HG02840 (cell line): ENCODE results near the gene FTH1.

Experiments
- ATAC-seq: cut with Tn5 transposase; IDR thresholded peaks from one replicate; pipeline ENCODE4 v1.9.1; 2021; ENCODE audit warnings: mild to moderate bottlenecking, moderate library complexity, moderate number of reproducible peaks; ENCODE audit not compliant: unreplicated experiment, low FRiP score

The FTH1 gene

DNA sequence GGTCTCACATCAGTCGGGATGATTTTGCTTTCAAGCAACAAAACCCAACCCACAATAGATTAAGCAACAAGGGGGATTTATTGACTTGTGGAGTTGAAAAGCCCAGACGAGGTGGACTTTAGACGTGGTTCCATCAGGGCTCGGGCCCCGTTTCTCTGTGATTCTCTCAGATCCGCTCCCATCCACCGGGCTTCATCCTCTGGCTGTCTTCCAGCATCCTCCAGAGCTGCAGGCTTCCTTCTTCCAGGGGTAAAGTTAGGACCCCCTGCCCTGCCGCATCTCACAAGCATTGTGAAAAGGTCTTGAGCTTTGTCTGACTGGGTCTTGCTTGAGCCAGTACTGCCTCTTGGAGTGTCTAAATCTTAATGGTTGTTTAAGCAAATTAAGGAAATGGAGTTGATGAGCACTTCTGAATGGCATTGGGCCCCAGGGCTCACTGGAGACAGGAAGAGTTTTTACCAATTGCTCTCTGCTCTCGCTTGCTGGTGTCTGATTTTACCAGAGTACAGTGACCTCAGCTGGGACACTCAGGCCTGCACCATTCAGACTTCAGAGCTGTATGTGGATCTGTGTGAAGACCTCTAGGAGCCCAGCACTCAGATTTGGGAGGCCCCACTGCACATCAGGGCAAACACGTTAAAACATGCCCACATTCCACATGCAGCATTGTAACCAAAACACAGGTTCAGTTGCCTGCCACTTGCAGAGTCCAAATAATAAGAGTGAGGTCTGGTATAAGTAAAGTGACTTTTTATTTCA, 13.5 kb upstream of the FTH1 start:
- no peak for ATAC-seq

DNA sequence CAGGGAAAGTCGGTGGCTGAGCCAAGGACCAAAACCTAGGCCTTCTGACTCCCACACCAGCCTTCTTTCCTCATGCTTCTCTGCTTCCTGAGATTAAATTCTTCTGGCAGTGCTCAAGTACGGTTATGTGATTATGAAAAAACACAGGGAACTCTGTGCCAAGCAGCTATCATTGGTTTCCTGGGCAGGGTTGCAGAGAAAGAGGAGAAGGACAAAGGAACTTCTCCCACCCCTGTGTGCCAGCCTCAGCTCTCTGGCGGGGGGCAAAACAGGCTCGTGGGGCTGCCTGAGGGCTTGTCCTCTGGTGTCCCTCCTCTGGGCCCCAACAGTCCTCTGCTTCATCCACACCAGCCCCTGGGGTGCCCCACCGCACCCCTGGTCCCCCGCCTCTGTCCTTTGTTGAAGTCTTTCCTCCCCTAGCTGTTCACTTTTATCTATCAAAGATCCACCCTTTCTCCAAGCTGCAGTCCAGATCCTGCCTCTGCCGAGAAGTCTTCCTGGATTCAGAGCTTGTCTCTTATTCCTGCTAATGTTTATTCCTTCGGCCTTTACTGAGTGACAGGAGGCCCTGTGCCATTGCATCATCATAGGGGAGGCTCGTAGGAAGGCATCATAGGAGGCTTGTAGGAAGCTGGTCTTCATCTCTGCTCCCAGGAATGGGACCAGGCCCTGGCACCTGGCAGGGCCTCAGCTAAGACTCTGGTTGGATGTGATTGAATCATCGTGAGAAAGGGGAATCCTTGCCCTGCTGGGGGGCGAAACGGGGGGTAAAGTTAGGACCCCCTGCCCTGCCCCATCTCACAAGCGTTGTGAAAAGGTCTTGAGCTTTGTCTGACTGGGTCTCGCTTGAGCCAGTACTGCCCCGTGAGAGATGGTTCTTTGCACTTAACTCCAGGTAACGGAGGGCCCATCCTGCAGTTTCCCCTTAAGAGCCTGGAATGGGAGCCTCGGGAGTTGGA, 11.5 kb upstream of the FTH1 start:
- ATAC-seq, result no peak

DNA sequence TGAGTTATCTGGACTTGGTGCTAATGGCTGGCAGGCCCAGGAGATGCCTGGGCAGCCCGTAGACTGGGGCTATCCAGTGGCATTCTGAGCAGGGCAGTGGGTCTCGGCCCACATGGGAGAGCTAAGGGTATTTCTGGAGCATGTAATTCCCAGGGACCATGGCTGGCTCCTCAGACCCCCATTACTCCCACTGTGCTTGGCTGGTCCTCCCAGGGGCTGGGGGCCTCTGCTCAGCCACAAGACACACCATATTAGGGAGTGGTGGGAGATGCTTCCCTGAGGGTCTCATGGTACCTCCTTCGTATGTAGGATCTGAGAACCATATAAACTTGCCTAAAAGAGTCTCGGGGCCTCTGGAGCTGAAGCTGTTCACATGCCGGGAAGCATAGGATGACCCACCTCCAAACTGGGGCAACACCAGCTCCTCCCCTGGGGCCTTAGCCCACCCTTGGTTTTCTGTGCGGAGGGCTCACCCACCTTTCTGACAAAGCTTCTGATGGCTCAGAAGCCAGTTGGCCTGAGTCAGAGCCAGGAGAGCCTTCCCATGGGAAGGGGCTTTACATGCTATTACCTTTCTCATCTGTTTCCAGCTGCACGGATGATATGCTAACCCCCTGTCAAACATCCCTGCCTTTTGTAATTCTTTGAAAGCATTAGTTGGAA, 9.5 kb upstream of the FTH1 start:
- ATAC-seq, result no peak

DNA sequence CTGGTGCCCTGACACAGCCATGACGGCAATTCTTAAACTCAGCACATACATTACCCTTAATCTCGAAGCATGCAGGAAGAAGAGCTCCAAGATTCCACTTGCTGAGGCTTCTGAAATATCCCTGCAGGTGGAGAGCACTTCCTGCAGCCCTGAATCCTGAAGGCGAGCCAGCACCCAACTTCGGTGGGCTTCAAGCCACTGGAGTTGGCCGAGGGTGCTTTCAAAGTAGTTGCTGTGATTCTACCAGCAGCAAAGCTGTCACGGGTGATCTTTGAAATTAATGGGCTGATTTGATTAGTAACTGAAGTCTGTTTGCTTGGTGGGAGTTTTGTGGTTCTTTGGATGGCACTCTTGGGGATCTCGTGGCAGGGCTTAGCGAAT, 9.0 kb upstream of the FTH1 start:
- no peak for ATAC-seq

DNA sequence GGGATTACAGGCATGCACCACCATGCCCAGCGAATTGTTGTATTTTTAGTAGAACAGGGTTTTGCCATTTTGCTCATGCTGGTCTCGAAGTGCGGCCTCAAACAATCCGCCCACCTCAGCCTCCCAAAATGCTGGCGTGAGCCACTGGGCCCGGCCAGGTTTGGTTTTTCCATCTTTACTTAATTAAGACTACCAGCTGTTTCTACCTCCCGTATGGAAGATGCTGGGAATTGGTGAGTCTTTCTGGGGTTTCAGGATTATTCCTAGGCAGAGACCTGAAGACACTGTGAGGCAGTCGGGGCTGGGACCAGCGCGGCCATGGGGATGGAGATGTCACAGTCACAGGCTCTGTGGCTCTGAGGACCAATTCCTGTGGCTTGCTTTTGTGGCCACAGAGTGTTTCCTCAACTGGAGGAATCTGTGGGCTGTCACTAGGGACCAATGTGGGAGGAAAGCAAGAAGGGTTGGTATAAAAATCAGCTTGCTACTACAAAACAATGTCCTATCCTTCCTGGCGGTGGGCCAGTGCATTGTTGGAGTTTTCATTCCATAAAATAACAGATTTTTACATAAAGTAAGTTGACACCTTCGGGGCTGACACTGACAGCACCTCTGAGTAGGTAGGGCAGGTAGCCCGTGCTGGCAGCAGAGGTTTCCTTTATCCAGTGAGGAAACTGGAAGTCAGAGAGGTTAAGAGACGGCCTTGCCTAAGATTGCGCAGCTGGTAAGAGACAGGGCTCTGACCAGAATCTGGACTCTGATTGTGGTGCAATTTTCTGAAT, 8.4 kb upstream of the FTH1 start:
- no peak for ATAC-seq

DNA sequence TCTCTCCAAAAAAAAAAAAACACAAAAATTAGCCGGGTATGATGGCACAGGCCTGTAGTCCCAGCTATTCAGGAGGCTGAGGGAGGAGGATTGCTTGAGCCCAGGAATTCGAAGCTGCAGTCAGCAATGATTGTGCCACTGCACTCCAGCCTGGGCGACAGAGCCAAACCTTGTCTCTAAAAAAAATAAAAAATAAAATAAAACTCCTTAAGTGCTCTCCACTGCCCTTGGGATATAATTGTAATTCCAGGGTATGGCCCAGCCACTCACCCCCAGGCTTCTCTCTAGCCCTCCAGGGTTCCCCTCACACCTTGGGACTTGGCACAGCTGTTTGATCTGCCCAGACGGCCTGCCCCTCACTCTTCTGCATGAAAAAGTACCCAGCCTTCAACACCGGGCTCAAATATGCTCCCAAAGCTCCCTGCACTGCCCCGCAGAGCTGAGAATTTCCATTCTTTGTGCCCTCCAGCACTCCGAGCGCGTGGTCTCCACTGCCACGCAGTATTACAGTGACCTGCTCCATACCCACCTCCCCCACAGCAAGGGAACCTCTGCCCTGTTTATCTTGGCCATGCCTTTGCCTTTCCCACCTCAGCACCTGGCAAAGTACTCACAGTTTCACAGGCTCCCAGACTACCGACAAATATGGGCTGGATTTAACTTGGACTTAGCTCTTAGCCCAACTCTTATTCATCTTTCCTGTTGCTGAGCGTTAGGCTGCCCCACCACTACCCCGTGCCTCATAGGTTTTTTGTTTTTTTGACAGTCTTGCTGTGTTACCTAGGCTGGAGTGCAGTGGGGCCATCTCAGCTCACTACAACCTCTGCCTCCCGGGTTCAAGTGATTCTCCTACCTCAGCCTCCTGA, 7.6 kb upstream of the FTH1 start:
- ATAC-seq, result no peak

DNA sequence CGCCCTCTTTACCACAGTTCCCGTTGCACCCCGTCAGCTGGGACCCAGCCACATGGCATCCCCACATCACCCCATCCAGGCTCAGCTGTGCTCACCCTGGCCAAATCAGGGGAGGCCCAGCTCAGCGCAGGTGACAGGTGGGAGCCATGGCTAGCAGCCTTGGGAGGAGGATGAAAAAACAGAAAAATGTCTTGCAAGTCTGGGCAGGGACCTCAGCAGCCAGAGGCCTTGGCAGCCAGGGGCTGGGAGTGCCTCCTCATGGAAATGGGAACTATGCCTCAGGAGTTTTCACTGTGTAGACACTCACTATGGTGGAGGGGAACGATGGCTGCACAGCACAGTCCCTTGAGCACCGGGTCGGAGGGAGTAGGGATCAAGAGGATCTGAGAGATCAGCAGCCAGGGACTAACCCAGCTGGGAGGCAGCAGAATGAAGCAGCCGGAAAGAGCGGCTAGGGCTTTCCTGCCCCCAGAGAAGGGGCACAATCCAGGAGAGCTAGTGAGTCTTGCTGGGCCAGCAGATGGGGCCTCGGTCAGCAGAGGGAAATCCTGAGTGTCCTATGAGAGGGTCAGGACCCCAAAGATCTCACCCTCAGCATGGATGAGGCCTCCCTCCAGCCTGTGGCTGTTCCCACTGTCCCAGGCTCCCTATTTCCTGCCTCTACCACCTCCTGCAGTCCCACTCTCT, 6.2 kb upstream of the FTH1 start:
- ATAC-seq, result no peak

DNA sequence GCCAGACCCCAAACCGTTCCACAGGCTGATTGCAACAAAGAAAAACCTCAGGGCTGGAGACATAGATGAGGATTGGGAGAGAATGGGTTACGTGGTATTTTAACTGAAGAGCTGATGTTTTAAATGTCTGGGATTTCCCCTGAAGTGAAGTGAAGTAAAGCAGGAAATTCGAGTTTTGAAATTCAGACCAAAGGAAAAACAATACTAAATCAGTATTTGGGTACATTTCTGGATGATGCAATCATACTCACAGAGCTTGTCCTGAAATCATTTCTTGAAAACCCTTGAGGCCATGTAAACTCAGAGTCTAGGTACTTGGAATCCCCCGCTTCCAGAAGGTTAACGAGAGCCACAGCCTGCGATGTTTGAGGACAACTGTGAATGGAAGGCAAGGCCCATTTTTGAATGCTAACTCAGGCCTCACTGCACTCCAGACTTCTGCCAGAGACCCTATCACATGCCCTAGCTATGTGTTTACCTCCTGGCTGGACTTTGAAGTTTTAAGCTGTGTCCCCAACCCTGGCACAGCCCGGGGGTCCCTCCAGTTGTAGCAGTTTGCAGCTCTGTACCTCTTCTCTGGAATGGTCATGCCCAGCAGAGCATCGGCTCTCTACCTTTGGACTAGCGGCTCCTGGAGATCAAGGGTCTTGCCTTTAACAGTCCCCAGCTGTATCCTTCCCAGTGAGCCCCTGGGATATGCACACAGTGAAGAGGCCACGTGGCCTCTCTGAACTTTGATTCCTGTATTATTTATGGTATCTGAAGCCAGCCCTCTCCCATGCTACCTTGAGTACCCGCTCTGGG, 5.4 kb upstream of the FTH1 start:
- ATAC-seq, result no peak

DNA sequence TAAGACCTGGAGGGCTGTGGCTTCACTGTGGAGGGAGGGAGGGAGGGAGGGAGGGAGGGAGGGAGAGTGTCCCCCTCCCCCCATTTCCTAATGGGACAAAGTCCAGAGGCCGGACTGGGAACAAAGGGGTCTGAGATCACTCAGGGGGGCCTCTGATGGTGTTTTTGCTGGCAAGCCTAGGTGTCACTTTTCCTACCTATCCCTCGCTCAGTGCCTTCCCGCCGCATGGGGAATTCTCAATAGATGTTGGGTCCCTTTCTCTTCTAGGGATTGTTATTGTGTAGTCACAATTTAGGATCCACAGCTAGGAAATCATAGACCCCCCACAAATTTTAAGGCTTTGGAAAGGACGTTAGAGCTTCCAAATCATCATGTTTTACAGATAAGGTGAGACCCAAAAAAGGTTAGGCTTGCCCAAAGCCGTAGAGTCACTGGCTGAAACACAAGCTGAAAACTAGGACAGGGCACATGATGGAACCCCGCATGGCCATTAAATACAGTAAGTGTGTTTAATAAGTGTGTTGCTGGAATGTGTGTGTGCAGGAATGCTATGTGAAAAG, 4.8 kb upstream of the FTH1 start:
- ATAC-seq, result no peak

DNA sequence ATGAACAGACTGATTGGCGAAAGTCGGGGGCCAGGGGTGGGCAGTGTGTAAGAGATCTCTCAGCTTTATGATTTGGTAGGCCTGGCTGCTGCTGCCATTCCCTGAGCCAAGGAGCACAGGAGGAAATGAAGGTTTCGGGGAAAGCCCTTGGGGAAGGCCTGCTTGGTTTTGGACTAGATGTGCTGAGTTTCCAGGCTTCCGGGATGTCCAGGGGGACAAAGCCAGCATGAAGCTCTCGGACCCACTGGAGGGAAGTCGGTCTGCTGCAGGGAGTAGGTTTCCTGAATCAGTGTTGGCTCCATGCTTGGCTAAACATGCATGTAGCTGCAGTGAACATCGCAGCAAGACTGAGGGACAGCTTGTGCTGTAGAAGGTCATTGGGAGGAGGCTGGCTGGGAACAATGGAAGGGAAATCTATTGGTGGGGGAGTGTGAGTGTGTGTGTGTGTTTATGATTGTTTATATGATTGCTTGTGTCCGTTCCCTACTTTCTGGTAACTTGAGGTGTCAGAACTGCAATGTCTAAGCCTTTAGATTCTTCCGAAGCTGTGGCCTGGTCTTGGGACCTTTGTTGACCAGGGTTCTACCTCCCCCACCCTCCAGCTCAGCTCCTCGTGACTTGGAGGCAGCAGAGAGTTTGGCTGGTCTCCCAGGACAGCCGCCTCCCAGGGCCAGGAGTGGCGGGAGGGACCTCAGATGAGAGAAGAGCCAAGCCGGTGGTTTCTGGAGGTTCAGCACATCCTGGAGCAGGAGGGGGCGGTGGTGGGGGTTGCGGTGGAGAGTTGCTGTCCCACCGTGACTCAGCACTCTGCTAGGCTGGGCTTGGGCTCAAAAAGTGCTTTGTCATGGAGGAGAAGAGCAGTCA, 4.0 kb upstream of the FTH1 start:
- no peak for ATAC-seq

DNA sequence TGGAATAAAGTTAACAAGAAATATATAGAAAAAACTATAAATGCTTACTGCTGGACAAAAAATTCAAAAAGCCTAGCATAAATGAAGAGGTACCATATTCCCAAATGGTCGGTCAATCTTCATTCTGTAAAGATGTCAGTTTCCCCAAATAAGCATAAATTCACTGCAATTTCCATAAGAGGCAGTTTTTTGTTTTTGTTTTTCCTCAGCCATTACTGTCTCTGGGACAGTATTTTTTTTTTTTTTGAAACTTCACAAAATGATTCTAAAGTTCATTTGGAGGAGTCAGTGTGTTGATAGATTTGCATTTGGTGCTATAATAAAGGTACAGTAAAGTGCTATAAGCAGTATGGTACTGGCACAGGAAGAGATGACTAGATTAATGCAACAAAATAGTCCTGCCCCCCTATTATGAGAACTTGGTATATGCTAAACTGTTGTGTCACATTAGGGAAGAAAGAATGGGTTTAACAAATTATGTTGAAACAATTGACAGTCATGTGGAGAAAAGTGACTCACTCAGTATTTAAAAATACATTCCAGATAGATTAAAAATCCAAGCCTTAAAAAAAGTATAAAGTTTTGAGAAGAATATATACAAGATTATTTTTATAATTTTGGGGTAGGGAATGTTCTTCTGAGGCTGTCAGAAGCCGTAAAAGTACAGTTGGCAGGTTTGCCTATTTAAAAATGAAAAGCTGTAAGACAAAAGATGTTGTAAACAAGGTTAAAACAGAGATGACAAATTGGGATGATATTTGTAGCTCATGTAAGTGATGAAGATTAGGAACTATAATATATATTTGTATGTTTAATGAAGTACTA, 2.6 kb upstream of the FTH1 start:
- ATAC-seq, result no peak

DNA sequence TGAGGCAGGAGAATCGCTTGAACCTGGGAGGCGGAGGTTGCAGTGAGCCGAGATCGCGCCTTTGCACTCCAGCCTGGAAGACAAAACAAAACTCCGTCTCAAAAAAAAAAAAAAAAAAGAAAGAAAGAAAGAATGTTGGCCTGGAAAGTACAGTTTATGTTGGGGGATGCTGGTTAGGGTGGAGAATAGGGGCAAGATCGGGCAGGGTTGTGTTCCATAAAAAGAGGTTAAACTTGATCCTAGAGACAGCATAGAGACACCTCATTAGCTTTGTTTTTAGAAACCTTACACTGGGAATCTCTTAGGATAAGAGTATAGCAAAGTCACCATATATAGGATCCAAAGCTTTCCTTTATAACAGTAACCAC, 1.9 kb upstream of the FTH1 start:
- no peak for ATAC-seq

DNA sequence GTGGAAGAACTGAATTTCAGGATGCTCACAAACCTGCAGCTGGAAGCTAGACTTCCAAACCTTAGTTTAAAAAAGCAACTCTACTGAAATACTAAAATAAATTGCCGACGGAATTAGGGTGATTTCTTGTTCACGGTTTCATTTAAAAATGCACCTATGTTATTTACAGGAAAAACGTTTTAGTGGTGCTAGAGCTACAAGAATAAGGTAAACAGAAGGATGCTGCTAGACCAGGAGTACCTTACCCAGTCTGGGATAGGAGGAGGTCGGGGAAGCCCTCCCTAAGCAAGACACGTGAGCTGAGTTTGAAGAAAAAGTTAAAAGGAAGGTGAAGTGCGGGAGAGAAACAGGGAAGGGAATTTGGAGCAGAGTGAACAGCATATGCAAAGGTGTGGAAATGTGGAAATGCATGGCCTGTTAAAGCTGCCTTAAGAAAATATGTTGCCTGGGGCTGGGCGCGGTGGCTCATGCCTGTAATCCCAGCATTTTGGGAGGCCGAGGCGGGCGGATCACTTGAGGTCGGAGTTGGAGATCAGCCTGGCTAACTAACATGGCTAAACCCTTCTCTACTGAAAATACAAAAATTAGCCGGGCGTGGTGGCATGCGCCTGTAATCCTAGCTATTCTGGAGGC, 1.4 kb upstream of the FTH1 start:
- ATAC-seq, result no peak

DNA sequence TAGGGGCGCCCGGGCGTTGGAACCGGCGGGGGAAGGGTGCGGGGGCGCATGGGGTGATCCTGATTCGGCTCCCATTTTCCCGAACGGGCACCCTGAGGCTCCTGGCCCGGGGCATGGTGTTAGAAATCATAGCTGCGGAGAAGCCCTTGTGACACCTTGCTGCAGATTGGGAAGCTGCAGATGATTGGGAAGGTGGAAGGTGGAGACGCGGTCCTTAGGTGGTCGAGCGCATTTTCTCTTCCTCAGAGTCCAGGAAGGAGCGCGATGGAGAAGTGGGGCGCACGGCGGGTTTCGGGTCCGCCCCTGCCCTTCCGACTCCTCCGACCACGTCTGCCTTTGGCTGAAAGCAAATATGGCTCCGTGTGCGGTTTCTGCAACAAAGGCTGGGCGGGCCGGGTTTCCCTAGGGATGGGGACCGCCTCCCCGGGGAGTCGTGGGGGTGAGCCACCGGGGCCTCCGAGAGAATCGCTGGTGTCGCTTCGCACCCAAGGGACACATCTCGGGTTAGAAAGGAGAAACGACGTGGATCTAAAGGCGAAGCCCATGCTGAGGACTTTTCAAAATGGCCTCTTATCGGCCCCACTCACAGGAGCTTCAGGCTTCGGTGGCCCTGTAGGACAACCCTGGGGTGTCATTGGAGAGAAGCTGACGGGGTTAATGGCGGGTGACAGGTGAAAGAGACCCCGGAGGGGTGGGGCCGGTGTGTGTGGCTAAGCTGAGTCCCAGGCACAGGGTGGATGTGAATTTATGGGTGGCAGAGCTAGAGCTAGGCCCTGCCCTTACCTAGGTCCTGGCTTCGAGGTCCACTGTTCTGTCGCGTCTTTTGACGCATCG, 707 bp upstream of the FTH1 start:
- ATAC-seq, result peak; percentile 17

DNA sequence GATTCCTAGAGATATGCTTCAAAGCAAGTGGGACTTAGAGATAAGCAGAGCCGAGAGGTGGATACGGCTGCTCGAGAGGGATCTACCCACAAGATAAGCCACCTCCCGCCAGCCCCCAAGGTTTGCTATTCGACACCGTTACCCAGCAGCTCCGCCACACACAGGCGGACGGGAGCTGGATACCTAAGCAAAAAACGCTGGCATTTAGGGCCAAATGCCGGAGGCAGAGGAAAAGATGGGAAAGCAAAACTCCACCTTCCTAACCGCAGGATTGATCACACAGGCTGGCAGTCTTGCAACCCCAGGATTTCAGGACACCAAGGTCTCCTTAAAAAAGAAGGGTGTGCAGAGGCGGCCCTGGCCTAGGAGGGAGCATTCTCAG, 709 bp downstream of the FTH1 start:
- ATAC-seq, result peak; percentile 1
